HUES64 (cell line): ENCODE results near the gene CYB5RL.
"Not testable (repeated sequence)": the region's sequence is repeated elsewhere in the genome, so short reads cannot be mapped to it uniquely, and the experiment has no call there.

Experiments used
- H3K27ac ChIP-seq: 2 replicates; pipeline ENCODE4 v1.7.0; 2013; ENCODE audit warnings: low read depth, low read length, inconsistent platforms
- H3K27me3 ChIP-seq: 2 replicates; pipeline ENCODE4 v1.6.1; 2013; ENCODE audit warnings: mild to moderate bottlenecking, low read length; ENCODE audit not compliant: insufficient read depth
- H3K36me3 ChIP-seq: 2 replicates; pipeline ENCODE4 v1.6.1; 2013; ENCODE audit warnings: mild to moderate bottlenecking, low read length; ENCODE audit not compliant: insufficient read depth
- H3K4me1 ChIP-seq: 2 replicates; pipeline ENCODE4 v1.6.1; 2013; ENCODE audit warnings: mild to moderate bottlenecking, low read length, moderate library complexity; ENCODE audit not compliant: insufficient read depth
- H3K4me3 ChIP-seq: 2 replicates; pipeline ENCODE4 v1.5.1; 2013; ENCODE audit warnings: mild to moderate bottlenecking, low read length, moderate library complexity
- H3K9ac ChIP-seq: 2 replicates; pipeline ENCODE4 v1.6.1; 2013; ENCODE audit warnings: mild to moderate bottlenecking, low read depth, low read length
- H3K9me3 ChIP-seq: 2 replicates; pipeline ENCODE4 v1.6.1; 2013; ENCODE audit warnings: low read depth, low read length; ENCODE audit not compliant: insufficient read depth
- WGBS: fragments of 150-250, 120-280 bp; methylation state at CpG from one replicate; pipeline ENCODE4 v1.1.7; 2013; ENCODE audit warnings: missing lambda C conversion rate; 5-methylcytosine and 5-hydroxymethylcytosine counted together

Gene CYB5RL

GRCh38 chr1:54168206-54168965, 31.4 kb downstream of the CYB5RL start:
- Histone ChIP-seq H3K4me1 (no peaks in the 10 kb centered on the region), H3K27me3 (no peaks in the 10 kb centered on the region), H3K36me3 (no peaks in the 10 kb centered on the region), H3K9ac (no peak overlapping the region), H3K9me3 (no peaks in the 10 kb centered on the region), H3K4me3 (no peak overlapping the region), H3K27ac (no peak overlapping the region)
- WGBS, result 89% methylated on average over 8 of the region's 8 CpGs

- Histone ChIP-seq H3K9me3 (no peaks in the 10 kb centered on the region), H3K4me1 (no peaks in the 10 kb centered on the region), H3K4me3 (no peak overlapping the region), H3K27ac (no peak overlapping the region), H3K27me3 (no peaks in the 10 kb centered on the region), H3K36me3 (no peaks in the 10 kb centered on the region), H3K9ac (no peak overlapping the region)
- WGBS, result 92% methylated on average over 9 of the region's 9 CpGs
These were observed 32.2 kb downstream of the CYB5RL start for GRCh38 chr1:54167422-54168139.

- H3K4me3 ChIP-seq, H3K27ac ChIP-seq, H3K4me1 ChIP-seq, H3K27me3 ChIP-seq, H3K36me3 ChIP-seq, H3K9me3 ChIP-seq, H3K9ac ChIP-seq: not testable (repeated sequence)
- WGBS, result 88% methylated on average over 8 of the region's 8 CpGs
These were observed 33.5 kb downstream of the CYB5RL start for GRCh38 chr1:54166357-54166756.

GRCh38 chr1:54165146-54165545, 34.7 kb downstream of the CYB5RL start:
- no peaks in the 10 kb centered on the region for H3K36me3 ChIP-seq
- WGBS, result 93% methylated on average over 15 of the region's 15 CpGs
- no peaks in the 10 kb centered on the region for H3K4me1 ChIP-seq
- H3K27ac ChIP-seq, result no peak overlapping the region
- H3K9me3 ChIP-seq, result no peaks in the 10 kb centered on the region
- no peak overlapping the region for H3K4me3 ChIP-seq
- H3K9ac ChIP-seq, result no peak overlapping the region
- H3K27me3 ChIP-seq, result no peaks in the 10 kb centered on the region

- H3K4me3 ChIP-seq, result no peak overlapping the region
- WGBS, result 90% methylated on average over 5 of the region's 5 CpGs
- no peak overlapping the region for H3K9ac ChIP-seq
- H3K36me3 ChIP-seq, result no peaks in the 10 kb centered on the region
- H3K4me1 ChIP-seq, result no peaks in the 10 kb centered on the region
- H3K27ac ChIP-seq, result no peak overlapping the region
- no peaks in the 10 kb centered on the region for H3K27me3 ChIP-seq
- no peaks in the 10 kb centered on the region for H3K9me3 ChIP-seq
These were observed 36.3 kb downstream of the CYB5RL start for GRCh38 chr1:54163573-54163972.

- H3K36me3 ChIP-seq, result no peaks in the 10 kb centered on the region
- no peak overlapping the region for H3K27ac ChIP-seq
- no peaks in the 10 kb centered on the region for H3K9me3 ChIP-seq
- no peaks in the 10 kb centered on the region for H3K27me3 ChIP-seq
- WGBS, result 86% methylated on average over 3 of the region's 3 CpGs
- no peak overlapping the region for H3K4me3 ChIP-seq
- no peak overlapping the region for H3K9ac ChIP-seq
- no peaks in the 10 kb centered on the region for H3K4me1 ChIP-seq
These were observed 36.8 kb downstream of the CYB5RL start for GRCh38 chr1:54163051-54163450.

GRCh38 chr1:54161495-54162168, 38.2 kb downstream of the CYB5RL start:
- 91% methylated on average over 6 of the region's 6 CpGs for WGBS
- Histone ChIP-seq H3K9me3 (no peaks in the 10 kb centered on the region), H3K27ac (no peak overlapping the region), H3K36me3 (no peaks in the 10 kb centered on the region), H3K9ac (no peak overlapping the region), H3K4me1 (no peaks in the 10 kb centered on the region), H3K27me3 (no peaks in the 10 kb centered on the region), H3K4me3 (no peak overlapping the region)

- H3K27me3 ChIP-seq, result no peaks in the 10 kb centered on the region
- no peaks in the 10 kb centered on the region for H3K4me1 ChIP-seq
- H3K36me3 ChIP-seq, result no peaks in the 10 kb centered on the region
- WGBS, result 78% methylated on average over 3 of the region's 3 CpGs
- H3K27ac ChIP-seq, result no peak overlapping the region
- no peak overlapping the region for H3K9ac ChIP-seq
- no peak overlapping the region for H3K4me3 ChIP-seq
- no peaks in the 10 kb centered on the region for H3K9me3 ChIP-seq
These were observed 39.5 kb downstream of the CYB5RL start for GRCh38 chr1:54160351-54160750.

- no peaks in the 10 kb centered on the region for H3K4me1 ChIP-seq
- H3K9me3 ChIP-seq, result no peaks in the 10 kb centered on the region
- no peak overlapping the region for H3K4me3 ChIP-seq
- no peaks in the 10 kb centered on the region for H3K36me3 ChIP-seq
- H3K27me3 ChIP-seq, result no peaks in the 10 kb centered on the region
- no peak overlapping the region for H3K27ac ChIP-seq
- 81% methylated on average over 4 of the region's 4 CpGs for WGBS
- no peak overlapping the region for H3K9ac ChIP-seq
These were observed 40.0 kb downstream of the CYB5RL start for GRCh38 chr1:54159733-54160316.

- Histone ChIP-seq H3K4me1 (no peaks in the 10 kb centered on the region), H3K27ac (no peak overlapping the region), H3K9me3 (no peaks in the 10 kb centered on the region), H3K4me3 (no peak overlapping the region), H3K9ac (no peak overlapping the region), H3K36me3 (no peaks in the 10 kb centered on the region), H3K27me3 (no peaks in the 10 kb centered on the region)
- WGBS, result 78% methylated on average over 3 of the region's 3 CpGs
These were observed 41.8 kb downstream of the CYB5RL start for GRCh38 chr1:54158071-54158470.

GRCh38 chr1:54157401-54157800, 42.4 kb downstream of the CYB5RL start:
- Histone ChIP-seq H3K9ac (no peak overlapping the region), H3K27me3 (no peaks in the 10 kb centered on the region), H3K4me1 (no peaks in the 10 kb centered on the region), H3K9me3 (no peaks in the 10 kb centered on the region), H3K4me3 (no peak overlapping the region), H3K27ac (no peak overlapping the region), H3K36me3 (no peaks in the 10 kb centered on the region)
- WGBS, result 87% methylated on average over 6 of the region's 6 CpGs
